Vagina (tissue), 2 donors: ENCODE data around the gene BSG.

Experiments
- CTCF ChIP-seq, 3 experiments: fragments of 450-650 bp in 2 of 3; fragments of 200-600 bp in 1 of 3; sonication (generic) in 1 of 3; IDR thresholded peaks; one replicate each; pipeline ENCODE4 v1.5.1; 2017 to 2019; ENCODE audit warnings: antibody characterized with exemption in 3 of 3, mild to moderate bottlenecking in 2 of 3, moderate library complexity in 2 of 3
- POLR2A ChIP-seq, 2 donors: fragments of 450-650 bp; IDR thresholded peaks; one replicate each; pipeline ENCODE4 v1.6.1; 2017; ENCODE audit warnings: antibody characterized with exemption in 2 of 2, mild to moderate bottlenecking in 2 of 2, moderate library complexity in 2 of 2

GRCh38 chr19:629961-630714 is 57.7 kb downstream of the BSG start:
- TF ChIP-seq CTCF (IDR thresholded peaks at IDR 0.05) (no peak), POLR2A (IDR thresholded peaks at IDR 0.05) (no peak)
